HG02798 (cell line): ENCODE data around the gene SLC8A3.
"Not testable (repeated sequence)": the region's sequence is repeated elsewhere in the genome, so short reads cannot be mapped to it uniquely, and the experiment has no call there.

ENCODE experiments used
- ATAC-seq: cut with Tn5 transposase; IDR thresholded peaks from one replicate; pipeline ENCODE4 v1.9.1; 2021; ENCODE audit warnings: mild to moderate bottlenecking; ENCODE audit not compliant: unreplicated experiment, poor library complexity

Gene SLC8A3

GRCh38 chr14:70188659-70189455 is at the start of gene SLC8A3:
Gene SLC8A3 (minus strand): TSS chr14:70188951. CDS start chr14:70168422, 20,529 bp downstream.
- ATAC-seq = peak; percentile 38

GRCh38 chr14:70237710-70238109 is 49.0 kb upstream of the SLC8A3 start:
- ATAC-seq = no peak

- ATAC-seq = no peak
Measured at GRCh38 chr14:70234066-70234950, 45.6 kb upstream of the SLC8A3 start.

GRCh38 chr14:70231756-70232544 is 43.2 kb upstream of the SLC8A3 start:
- not testable (repeated sequence) for ATAC-seq

GRCh38 chr14:70229877-70230640 is 41.3 kb upstream of the SLC8A3 start:
- not testable (repeated sequence) for ATAC-seq

GRCh38 chr14:70213721-70214282 is 25.1 kb upstream of the SLC8A3 start:
- ATAC-seq = no peak

- ATAC-seq = no peak
Measured at GRCh38 chr14:70212752-70213151, 24.0 kb upstream of the SLC8A3 start.

- ATAC-seq = no peak
Measured at GRCh38 chr14:70208380-70208779, 19.6 kb upstream of the SLC8A3 start.

GRCh38 chr14:70203686-70204085 is 14.9 kb upstream of the SLC8A3 start:
- no peak for ATAC-seq

- ATAC-seq = no peak
Measured at GRCh38 chr14:70201994-70202393, 13.2 kb upstream of the SLC8A3 start.

GRCh38 chr14:70193396-70193795 is 4.6 kb upstream of the SLC8A3 start:
- no peak for ATAC-seq

- no peak for ATAC-seq
Measured at GRCh38 chr14:70192915-70193314, 4.2 kb upstream of the SLC8A3 start.

- ATAC-seq = no peak
Measured at GRCh38 chr14:70190156-70190555, 1.4 kb upstream of the SLC8A3 start.

GRCh38 chr14:70189456-70190077 is 816 bp upstream of the SLC8A3 start:
- ATAC-seq = no peak

- ATAC-seq = peak; percentile 14
Measured at GRCh38 chr14:70188322-70188658, 461 bp downstream of the SLC8A3 start.

GRCh38 chr14:70186900-70187451 is 1.8 kb downstream of the SLC8A3 start:
- no peak for ATAC-seq

GRCh38 chr14:70183991-70184390 is 4.8 kb downstream of the SLC8A3 start:
- ATAC-seq = peak; percentile 73

- ATAC-seq = no peak
Measured at GRCh38 chr14:70181276-70181675, 7.5 kb downstream of the SLC8A3 start.

- ATAC-seq = no peak
Measured at GRCh38 chr14:70180718-70181117, 8.0 kb downstream of the SLC8A3 start.
